ENCODE measurements around the gene ISG20.

DNA sequence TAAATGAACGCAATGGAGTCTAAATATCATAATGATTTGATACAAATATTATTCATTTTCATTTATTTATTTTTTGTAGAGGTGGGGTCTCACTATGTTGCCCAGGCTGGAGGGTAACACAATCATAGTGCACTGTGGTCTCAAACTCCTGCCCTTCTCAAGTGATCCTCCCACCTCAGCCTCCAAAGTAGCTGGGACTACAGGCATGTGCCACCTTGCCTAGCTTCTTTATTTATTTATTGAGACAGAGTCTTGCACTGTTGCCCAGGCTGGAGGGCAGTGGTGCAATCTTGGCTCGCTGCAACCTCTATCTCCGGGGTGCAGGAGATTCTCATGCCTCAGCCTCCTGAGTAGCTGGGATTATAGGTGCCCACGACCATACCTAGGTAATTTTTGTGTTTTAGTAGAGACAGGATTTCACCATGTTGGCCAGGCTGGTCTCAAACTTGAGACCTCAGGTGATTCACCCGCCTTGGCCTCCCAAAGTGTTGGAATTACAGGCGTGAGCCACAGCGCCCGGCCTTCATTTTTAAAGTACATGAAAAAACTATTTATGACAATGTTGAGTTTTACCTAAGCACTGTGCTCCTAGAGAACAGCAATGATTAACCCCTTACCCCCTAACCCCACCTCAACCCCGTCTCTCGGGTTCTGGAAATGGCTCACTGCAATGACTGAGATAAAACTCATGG, 21.6 kb upstream of the ISG20 start:
- TF ChIP-seq, protein P1, sequence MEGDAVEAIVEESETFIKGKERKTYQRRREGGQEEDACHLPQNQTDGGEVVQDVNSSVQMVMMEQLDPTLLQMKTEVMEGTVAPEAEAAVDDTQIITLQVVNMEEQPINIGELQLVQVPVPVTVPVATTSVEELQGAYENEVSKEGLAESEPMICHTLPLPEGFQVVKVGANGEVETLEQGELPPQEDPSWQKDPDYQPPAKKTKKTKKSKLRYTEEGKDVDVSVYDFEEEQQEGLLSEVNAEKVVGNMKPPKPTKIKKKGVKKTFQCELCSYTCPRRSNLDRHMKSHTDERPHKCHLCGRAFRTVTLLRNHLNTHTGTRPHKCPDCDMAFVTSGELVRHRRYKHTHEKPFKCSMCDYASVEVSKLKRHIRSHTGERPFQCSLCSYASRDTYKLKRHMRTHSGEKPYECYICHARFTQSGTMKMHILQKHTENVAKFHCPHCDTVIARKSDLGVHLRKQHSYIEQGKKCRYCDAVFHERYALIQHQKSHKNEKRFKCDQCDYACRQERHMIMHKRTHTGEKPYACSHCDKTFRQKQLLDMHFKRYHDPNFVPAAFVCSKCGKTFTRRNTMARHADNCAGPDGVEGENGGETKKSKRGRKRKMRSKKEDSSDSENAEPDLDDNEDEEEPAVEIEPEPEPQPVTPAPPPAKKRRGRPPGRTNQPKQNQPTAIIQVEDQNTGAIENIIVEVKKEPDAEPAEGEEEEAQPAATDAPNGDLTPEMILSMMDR (IDR thresholded peaks at IDR 0.05) = no peak
- no peak for TF ChIP-seq EZH2 (IDR thresholded peaks at IDR 0.05; ENCODE audit: borderline replicate concordance, insufficient read depth, low read depth, low read length, poor library complexity, severe bottlenecking)

Measured in B cell (primary cell).